Heart left ventricle (tissue), 16 donors: Measurements from ENCODE around the gene RAB23. TPM values are rescaled to one million over a fixed set of nuclear protein-coding genes. Genes with fewer than 3 reads are reported as not detected.

ENCODE experiments used
- ATAC-seq, 4 donors: fragments of 200-7000 bp; cut with Tn5 transposase; one replicate each; pipeline ENCODE4 v1.9.1; 2020 to 2022; ENCODE audit warnings: moderate library complexity in 4 of 4, mild to moderate bottlenecking in 3 of 4, moderate number of reproducible peaks in 1 of 4
- DNase-seq, 5 donors: peaks; one replicate each; pipeline ENCODE4 v3.0.0-alpha.2; 2020
- H3K27ac ChIP-seq, 12 donors: fragments of 200-600 bp; sonication (generic) in 4 of 12; one replicate each; pipeline versions ENCODE4 v1.5.0 to v1.8.0; 2016 to 2022; ENCODE audit warnings: mild to moderate bottlenecking in 2 of 12
- H3K27me3 ChIP-seq, 9 donors: fragments of 200-600 bp; sonication (generic) in 2 of 9; one replicate each; pipeline versions ENCODE4 v1.5.1 to v1.8.0; 2016 to 2022; ENCODE audit warnings: mild to moderate bottlenecking in 3 of 9
- H3K36me3 ChIP-seq, 9 donors: fragments of 200-600 bp; sonication (generic) in 2 of 9; one replicate each; pipeline versions ENCODE4 v1.5.0 to v1.8.0; 2018 to 2022; ENCODE audit warnings: mild to moderate bottlenecking in 2 of 9
- H3K4me1 ChIP-seq, 12 donors: fragments of 200-600 bp; sonication (generic) in 4 of 12; one replicate each; pipeline versions ENCODE4 v1.5.0 to v1.8.0; 2016 to 2022; ENCODE audit warnings: mild to moderate bottlenecking in 3 of 12
- H3K4me3 ChIP-seq, 12 donors: fragments of 200-600 bp; sonication (generic) in 4 of 12; one replicate each; pipeline versions ENCODE4 v1.5.0 to v1.8.0; 2017 to 2022; ENCODE audit warnings: mild to moderate bottlenecking in 9 of 12, moderate library complexity in 4 of 12
- H3K9me3 ChIP-seq, 12 donors: fragments of 200-600 bp; sonication (generic) in 4 of 12; one replicate each; pipeline versions ENCODE4 v1.5.0 to v1.8.0; 2016 to 2022; ENCODE audit warnings: mild to moderate bottlenecking in 1 of 12
- POLR2A ChIP-seq, 2 donors: fragments of 450-650 bp; IDR thresholded peaks; one replicate each; pipeline ENCODE4 v1.6.1; 2017; ENCODE audit warnings: antibody characterized with exemption in 2 of 2, mild to moderate bottlenecking in 2 of 2, moderate library complexity in 2 of 2
- WGBS, 4 donors: extraction: QIAGEN DNeasy Blood & Tissue Kit in 2 of 4; methylation state at CpG; one replicate each; pipeline versions ENCODE4 v1.1.5 to v1.1.7; 2013 to 2018; 5-methylcytosine and 5-hydroxymethylcytosine counted together
- intact Hi-C, 10 donors: fragments of 100-400 bp; cut with DNase I; formaldehyde crosslinking; loops; one replicate each; pipeline versions ENCODE4 v1.11.1 to v1.14.2; 2022
- polyA plus RNA-seq, 2 donors: library from polyadenylated mRNA; stranded (reverse); fragments of 200-250 nt; gene quantifications; one replicate each; pipeline ENCODE4 v1.2.3, GENCODE V29; 2013
- total RNA-seq, 9 donors: library from RNA; depleted of rRNA in 2 of 9; stranded (reverse); fragments of >200 nt in 2 of 9; fragmentation: NEBNext Ultra II Directional in 3 of 9; extraction: Animal tissue kit (Norgen Biotek cat#: 25700) in 3 of 9; gene quantifications; one replicate each; pipeline versions ENCODE4 v1.1.0 to v1.2.4, GENCODE V29; 2016 to 2023
- TF ChIP-seq, protein P1 (sequence below), 12 donors: fragments of 200-600 bp; sonication (generic) in 4 of 12; IDR thresholded peaks; one replicate each; pipeline versions ENCODE4 v1.5.0 to v1.8.0; 2018 to 2022; ENCODE audit warnings: antibody characterized with exemption in 12 of 12, mild to moderate bottlenecking in 5 of 12
- donor health status: ischemic (EF 13 %, LVEDD 7.1; RV severe dilation, severe dysfunction).
- donor health status: healthy with polysubstance abuse.
- donor health status: DM: no; HTN: yes; CAD: no.
- donor health status: DM: no; HTN: no; CAD: no.
- donor health status: ischemic (EF 25% LVEDD 6.9; RV normal size, moderate dysfunction).
- donor health status: ischemic (EF 25% LVEDD 5.7; RV mildly dilated, moderate dysfunction).
- donor health status: healthy.
- donor health status: DM: yes; HTN: yes; CAD: no.
- donor health status: ischemic (EF 35%, LVEDD 5.7; RV mildly dilated, moderate dysfunction).
- donor health status: nonischemic (EF 11% LVEDD 7.7; RV severe dilation, severe dysfunction).
- donor health status: DM: yes; HTN: yes; CAD: no.
- donor health status: PGD.
- donor health status: ischemic (EF 29% LVEDD 5.4; RV normal size, mild dysfunction).
- donor health status: nonischemic (EF 23%, LVEDD 6.1; RV moderate dilation, normal function).

Gene RAB23
- total and polyA plus RNA-seq, 11 donors = 2.6 to 15.4 (median 9.5) TPM

GRCh38 chr6:57224769-57225515, 2.8 kb upstream of the RAB23 start:
- Histone ChIP-seq H3K4me1 (peaks cover 0 to 13% (median 3%) of the 10 kb centered on the region in 12 donors), H3K9me3 (peaks cover 0 to 5% (median 0%) of the 10 kb centered on the region in 12 donors), H3K27ac (peak overlapping the region in 1 of 12 donors; percentile 96), H3K27me3 (no peaks in the 10 kb centered on the region), H3K36me3 (no peaks in the 10 kb centered on the region), H3K4me3 (no peak overlapping the region)
- WGBS, 4 donors = 70 to 85% (median 76%) methylated on average over 1 of the region's 1 CpG
- DNase-seq (no peak), ATAC-seq (no peak)
- intact Hi-C loops = loop anchor here in 4 of 10 donors (5.0 to 10.0 kb wide), 4 partner anchors 53 to 178 kb away; partner anchors contain the start of genes PRIM2 (in 3 of the 4), BAG2 (in 2 of the 4) and KIAA1586 (in 1 of the 4)
- TF ChIP-seq, protein P1, sequence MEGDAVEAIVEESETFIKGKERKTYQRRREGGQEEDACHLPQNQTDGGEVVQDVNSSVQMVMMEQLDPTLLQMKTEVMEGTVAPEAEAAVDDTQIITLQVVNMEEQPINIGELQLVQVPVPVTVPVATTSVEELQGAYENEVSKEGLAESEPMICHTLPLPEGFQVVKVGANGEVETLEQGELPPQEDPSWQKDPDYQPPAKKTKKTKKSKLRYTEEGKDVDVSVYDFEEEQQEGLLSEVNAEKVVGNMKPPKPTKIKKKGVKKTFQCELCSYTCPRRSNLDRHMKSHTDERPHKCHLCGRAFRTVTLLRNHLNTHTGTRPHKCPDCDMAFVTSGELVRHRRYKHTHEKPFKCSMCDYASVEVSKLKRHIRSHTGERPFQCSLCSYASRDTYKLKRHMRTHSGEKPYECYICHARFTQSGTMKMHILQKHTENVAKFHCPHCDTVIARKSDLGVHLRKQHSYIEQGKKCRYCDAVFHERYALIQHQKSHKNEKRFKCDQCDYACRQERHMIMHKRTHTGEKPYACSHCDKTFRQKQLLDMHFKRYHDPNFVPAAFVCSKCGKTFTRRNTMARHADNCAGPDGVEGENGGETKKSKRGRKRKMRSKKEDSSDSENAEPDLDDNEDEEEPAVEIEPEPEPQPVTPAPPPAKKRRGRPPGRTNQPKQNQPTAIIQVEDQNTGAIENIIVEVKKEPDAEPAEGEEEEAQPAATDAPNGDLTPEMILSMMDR (IDR thresholded peaks at IDR 0.05) = no peak
- TF ChIP-seq POLR2A (IDR thresholded peaks at IDR 0.05) = no peak

- peak overlapping the region; percentile 64 to 98 (median 86) for H3K4me3 ChIP-seq
- peaks cover 0 to 7% (median 0%) of the 10 kb centered on the region in 12 donors for H3K9me3 ChIP-seq
- H3K4me1 ChIP-seq = peaks cover 0 to 13% (median 3%) of the 10 kb centered on the region in 12 donors
- no peaks in the 10 kb centered on the region for H3K36me3 ChIP-seq
- DNase-seq (no peak), ATAC-seq (no peak)
- peak overlapping the region in 10 of 12 donors; percentile 71 to 96 (median 84) for H3K27ac ChIP-seq
- TF ChIP-seq POLR2A (IDR thresholded peaks at IDR 0.05) = no peak
- TF ChIP-seq, protein P1 (IDR thresholded peaks at IDR 0.05) = no peak
- intact Hi-C loops = loop anchor here in 4 of 10 donors (5.0 to 10.0 kb wide), 4 partner anchors 50 to 175 kb away; partner anchors contain the start of genes PRIM2 (in 3 of the 4), BAG2 (in 2 of the 4) and KIAA1586 (in 1 of the 4)
- 23 to 45% (median 34%) methylated on average over 5 of the region's 5 CpGs for WGBS, 4 donors
- H3K27me3 ChIP-seq = no peaks in the 10 kb centered on the region
Measured at GRCh38 chr6:57222743-57223077, 603 bp upstream of the RAB23 start.

DNA sequence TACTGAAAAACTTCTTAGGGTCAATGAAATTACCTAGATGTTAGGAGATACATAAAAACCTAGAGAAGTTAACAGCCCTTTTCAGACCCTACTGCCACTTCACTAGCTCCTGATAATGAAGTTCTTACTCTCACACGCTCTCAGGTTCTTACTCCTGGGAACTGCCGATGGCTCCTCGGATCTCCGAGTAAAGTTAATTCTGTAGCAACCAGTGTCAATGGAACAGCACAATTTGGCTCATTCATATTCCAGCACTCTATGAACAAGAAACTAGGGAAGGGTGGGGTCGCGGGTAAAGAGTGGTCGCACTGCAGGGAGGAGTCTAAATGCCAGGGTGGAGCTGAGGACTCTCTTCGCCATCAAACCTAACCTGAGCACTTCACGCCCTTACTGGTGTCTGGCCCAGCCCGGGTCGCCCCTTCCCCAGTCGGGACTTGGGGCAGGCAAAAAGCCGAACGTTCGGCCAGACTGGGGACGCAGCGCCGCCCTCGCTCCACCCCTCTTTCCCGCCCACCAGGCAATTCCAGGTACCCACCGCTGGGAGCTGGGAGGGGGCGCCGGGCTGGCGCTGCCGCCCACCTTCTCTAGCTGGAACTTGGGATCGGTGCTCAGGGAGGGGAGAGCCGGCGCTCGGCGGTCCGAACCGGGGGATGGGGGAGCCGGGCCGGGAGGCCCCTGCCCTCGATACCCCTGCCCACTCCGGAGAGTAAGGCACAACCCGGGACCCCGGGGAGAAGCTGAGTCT, 744 bp downstream of the RAB23 start:
- Histone ChIP-seq H3K9me3 (peaks cover 0 to 7% (median 0%) of the 10 kb centered on the region in 12 donors), H3K27me3 (no peaks in the 10 kb centered on the region), H3K4me1 (peaks cover 0 to 18% (median 3%) of the 10 kb centered on the region in 12 donors), H3K4me3 (peak overlapping the region; percentile 64 to 98 (median 86)), H3K27ac (peak overlapping the region; percentile 14 to 96 (median 84)), H3K36me3 (no peaks in the 10 kb centered on the region)
- WGBS, 4 donors = 0 to 1% (median 0%) methylated on average over 21 to 38 of the region's 38 CpGs
- intact Hi-C loops = loop anchor here in 4 of 10 donors (2.0 to 10.0 kb wide), 5 partner anchors 49 to 174 kb away; partner anchors contain the start of genes BAG2 (in 3 of the 4), PRIM2 (in 3 of the 4) and KIAA1586 (in 1 of the 4)
- ATAC-seq = peak; percentile 60 to 83 (median 74)
- TF ChIP-seq POLR2A (IDR thresholded peaks at IDR 0.05) = no peak
- TF ChIP-seq, protein P1 (IDR thresholded peaks at IDR 0.05) = peak in 7 of 12 donors; percentile 28 to 50 (median 32)
- peak; percentile 57 to 82 (median 64) for DNase-seq
